Measurements from ENCODE around the gene TMUB2. TPM values are rescaled to one million over a fixed set of nuclear protein-coding genes. Genes with fewer than 3 reads are reported as not detected.

Gene TMUB2

Small RNA genes lying within 50 kb of the gene (small RNA-seq; reads per million reads assigned to genes)
- not detected for gene MIR6782 (ENCODE audit: low read depth)

Measured in mesenchymal stem cell (in vitro differentiated cells and primary cell).